OCI-LY3 (cell line): ENCODE results near the gene CTU2.

ENCODE experiments used
- EZH2phosphoT487 ChIP-seq: fragments of 200-600 bp; shearing (Covaris generic); IDR thresholded peaks from 2 replicates; pipeline ENCODE4 v1.6.1; 2018; ENCODE audit warnings: antibody characterized with exemption, mixed run types, low read depth
- TF ChIP-seq, protein P1 (sequence below): fragments of 200-600, 300-600 bp; sonication (generic); IDR thresholded peaks from 2 replicates; pipeline ENCODE4 v1.5.1; 2014; ENCODE audit warnings: antibody characterized with exemption, low read length, low read depth

DNA sequence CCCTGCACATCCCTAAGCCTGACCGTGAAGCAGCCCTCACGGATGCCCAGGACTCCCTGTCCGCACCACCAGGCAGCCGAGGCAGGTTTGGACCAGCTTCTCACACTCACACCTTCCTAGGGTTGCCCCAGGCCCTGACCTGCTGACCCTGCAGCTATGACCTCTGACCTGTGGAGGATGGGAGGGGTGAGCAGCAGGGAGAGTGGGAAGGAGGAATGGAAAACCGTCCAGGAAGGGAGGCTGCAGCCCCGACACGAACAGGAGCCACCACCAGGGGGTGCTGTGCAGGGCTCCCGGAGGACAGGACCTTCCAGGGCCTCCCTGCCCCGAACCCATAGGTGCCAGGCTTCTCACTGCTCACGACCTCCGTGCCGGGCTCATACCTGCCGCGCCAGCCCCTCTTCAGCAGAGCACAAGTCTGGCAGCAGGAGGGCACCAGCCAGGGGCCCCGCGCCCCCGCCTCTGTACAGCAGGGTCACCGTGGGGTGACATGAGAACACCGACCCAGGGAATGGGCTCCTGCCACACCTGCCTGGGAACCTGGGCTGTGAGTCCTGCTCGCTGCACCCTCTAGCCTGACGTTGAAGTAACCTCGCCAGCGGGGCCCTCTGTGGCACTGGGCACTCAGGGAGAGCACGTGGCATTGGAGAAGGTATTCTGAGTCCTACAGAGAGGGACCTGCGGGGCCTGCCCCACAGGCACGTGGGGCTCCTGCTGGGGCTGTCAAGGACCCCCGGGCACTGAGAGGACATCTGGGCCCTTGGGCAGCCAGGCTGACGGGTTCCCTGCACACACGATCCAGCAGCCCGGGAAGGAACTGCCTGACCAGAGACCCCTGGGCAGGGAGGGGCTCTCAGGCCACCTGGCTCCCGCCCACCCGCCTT, 37.6 kb downstream of the CTU2 start:
- TF ChIP-seq, protein P1, sequence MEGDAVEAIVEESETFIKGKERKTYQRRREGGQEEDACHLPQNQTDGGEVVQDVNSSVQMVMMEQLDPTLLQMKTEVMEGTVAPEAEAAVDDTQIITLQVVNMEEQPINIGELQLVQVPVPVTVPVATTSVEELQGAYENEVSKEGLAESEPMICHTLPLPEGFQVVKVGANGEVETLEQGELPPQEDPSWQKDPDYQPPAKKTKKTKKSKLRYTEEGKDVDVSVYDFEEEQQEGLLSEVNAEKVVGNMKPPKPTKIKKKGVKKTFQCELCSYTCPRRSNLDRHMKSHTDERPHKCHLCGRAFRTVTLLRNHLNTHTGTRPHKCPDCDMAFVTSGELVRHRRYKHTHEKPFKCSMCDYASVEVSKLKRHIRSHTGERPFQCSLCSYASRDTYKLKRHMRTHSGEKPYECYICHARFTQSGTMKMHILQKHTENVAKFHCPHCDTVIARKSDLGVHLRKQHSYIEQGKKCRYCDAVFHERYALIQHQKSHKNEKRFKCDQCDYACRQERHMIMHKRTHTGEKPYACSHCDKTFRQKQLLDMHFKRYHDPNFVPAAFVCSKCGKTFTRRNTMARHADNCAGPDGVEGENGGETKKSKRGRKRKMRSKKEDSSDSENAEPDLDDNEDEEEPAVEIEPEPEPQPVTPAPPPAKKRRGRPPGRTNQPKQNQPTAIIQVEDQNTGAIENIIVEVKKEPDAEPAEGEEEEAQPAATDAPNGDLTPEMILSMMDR = peak; percentile 89
- TF ChIP-seq EZH2phosphoT487 = no peak
